Naive thymus-derived CD4-positive, alpha-beta T cell (primary cell): ENCODE measurements around the gene EXOC6B. TPM values are rescaled to one million over a fixed set of nuclear protein-coding genes. Genes with fewer than 3 reads are reported as not detected.

ENCODE experiments used
- ATAC-seq: fragments of 150-1000 bp; cut with Tn5 transposase; 2 replicates; pipeline ENCODE4 v1.10.0; 2021; ENCODE audit warnings: mild to moderate bottlenecking, moderate library complexity
- CTCF ChIA-PET: fragments of 350-600 bp; sonication (Branson Sonifier 250); formaldehyde crosslinking; loops from one replicate; lab custom pipeline; 2021; ENCODE audit warnings: antibody characterized with exemption; lab: Charles Lee
- POLR2A ChIA-PET: fragments of 350-600 bp; sonication (Branson Sonifier 250); formaldehyde crosslinking; loops from one replicate; lab custom pipeline; 2021; ENCODE audit warnings: antibody characterized with exemption, inconsistent platforms; lab: Charles Lee
- DNase-seq, 9 donors: peaks; one replicate each; pipeline versions ENCODE4 v3.0.0 to v3.0.0-alpha.2; 2020 to 2022; ENCODE audit warnings: mixed read lengths in 1 of 9
- H3K27ac ChIP-seq: one replicate; pipeline ENCODE4 v1.7.0; 2013; ENCODE audit warnings: mild to moderate bottlenecking, low read depth, low read length, moderate library complexity
- H3K27me3 ChIP-seq, 2 donors: one replicate each; pipeline ENCODE4 v1.7.0; 2013; ENCODE audit warnings: low read length in 2 of 2, mild to moderate bottlenecking in 2 of 2, moderate library complexity in 2 of 2; ENCODE audit not compliant: control insufficient read depth in 2 of 2, insufficient read depth in 2 of 2
- H3K36me3 ChIP-seq, 3 experiments: 1 replicate in 2 of 3; 2 replicates in 1 of 3; pipeline ENCODE4 v1.7.0; 2013; ENCODE audit warnings: low read length in 3 of 3, mild to moderate bottlenecking in 3 of 3, moderate library complexity in 1 of 3; ENCODE audit not compliant: insufficient read depth in 3 of 3, control insufficient read depth in 2 of 3
- H3K4me1 ChIP-seq, 2 donors: one replicate each; pipeline ENCODE4 v1.7.0; 2013; ENCODE audit warnings: low read length in 2 of 2, mild to moderate bottlenecking in 2 of 2, moderate library complexity in 1 of 2; ENCODE audit not compliant: control insufficient read depth in 2 of 2, insufficient read depth in 2 of 2
- H3K4me3 ChIP-seq: 2 replicates; pipeline ENCODE4 v1.7.0; 2013; ENCODE audit warnings: mild to moderate bottlenecking, low read length
- H3K9me3 ChIP-seq, 3 experiments: 1 replicate in 2 of 3; 2 replicates in 1 of 3; pipeline ENCODE4 v1.7.0; 2013; ENCODE audit warnings: low read length in 3 of 3; ENCODE audit not compliant: control insufficient read depth in 2 of 3
- H3K27ac Mint-ChIP-seq, 9 donors: one replicate each; pipeline ENCODE4 v1.8.0; 2020 to 2022; ENCODE audit warnings: mixed read lengths in 9 of 9, mild to moderate bottlenecking in 8 of 9, moderate library complexity in 5 of 9, inconsistent platforms in 2 of 9
- H3K27me3 Mint-ChIP-seq, 5 donors: one replicate each; pipeline ENCODE4 v1.8.0; 2021 to 2022; ENCODE audit warnings: mixed read lengths in 5 of 5, mild to moderate bottlenecking in 1 of 5
- H3K36me3 Mint-ChIP-seq, 5 donors: one replicate each; pipeline ENCODE4 v1.8.0; 2020 to 2022; ENCODE audit warnings: mixed read lengths in 5 of 5, mild to moderate bottlenecking in 3 of 5, inconsistent platforms in 1 of 5
- H3K4me1 Mint-ChIP-seq, 7 donors: one replicate each; pipeline ENCODE4 v1.8.0; 2020 to 2022; ENCODE audit warnings: mixed read lengths in 7 of 7, mild to moderate bottlenecking in 3 of 7, inconsistent platforms in 1 of 7
- H3K4me3 Mint-ChIP-seq, 10 donors: one replicate each; pipeline ENCODE4 v1.8.0; 2020 to 2022; ENCODE audit warnings: mild to moderate bottlenecking in 10 of 10, mixed read lengths in 10 of 10, moderate library complexity in 6 of 10, inconsistent platforms in 2 of 10
- H3K9me3 Mint-ChIP-seq, 11 donors: one replicate each; pipeline ENCODE4 v1.8.0; 2020 to 2022; ENCODE audit warnings: mixed read lengths in 11 of 11, mild to moderate bottlenecking in 4 of 11, inconsistent platforms in 1 of 11, moderate library complexity in 1 of 11
- intact Hi-C, 2 donors: fragments of 100-400 bp; cut with micrococcal nuclease; formaldehyde crosslinking; loops; one replicate each; pipeline ENCODE4 v1.15.1; 2023
- polyA plus RNA-seq, 2 donors: library from polyadenylated mRNA; unstranded; fragments of 300-500 nt; fragmentation: Illumina TruSeq; gene quantifications; one replicate each; pipeline ENCODE4 v1.2.3, GENCODE V29; 2021
- total RNA-seq, 6 experiments: library from RNA in 5 of 6; stranded (reverse) in 5 of 6; gene quantifications; 1 replicate in 5 of 6; 2 replicates in 1 of 6; pipeline ENCODE4 v1.2.3 and lab custom pipeline; 2021 to 2026

The EXOC6B gene
- total and polyA plus RNA-seq, 7 experiments from 2014 or later: 3.5 to 21.9 (median 15.1) TPM

GRCh38 chr2:72159211-72159993 lies 666.4 kb downstream of the EXOC6B start:
- no peaks in the 10 kb centered on the region for H3K36me3 Mint-ChIP-seq
- Histone ChIP-seq H3K27ac (no peak overlapping the region), H3K4me1 (no peaks in the 10 kb centered on the region), H3K4me3 (no peak overlapping the region), H3K27me3 (peaks cover 0 to 2% of the 10 kb centered on the region in 2 donors), H3K9me3 (no peaks in the 10 kb centered on the region), H3K36me3 (no peaks in the 10 kb centered on the region)
- no peaks in the 10 kb centered on the region for H3K4me1 Mint-ChIP-seq
- H3K27me3 Mint-ChIP-seq: peaks cover 13 to 53% (median 24%) of the 10 kb centered on the region in 5 donors
- no peak overlapping the region for H3K4me3 Mint-ChIP-seq
- intact Hi-C loops: loop anchor here in 1 of 2 donors (10.0 kb wide), 1 partner anchor 585 kb away; no protein-coding TSS in a partner anchor
- ChIA-PET CTCF (no interaction called here), POLR2A (no interaction called here)
- no peak for ATAC-seq
- no peaks in the 10 kb centered on the region for H3K9me3 Mint-ChIP-seq
- DNase-seq: no peak
- H3K27ac Mint-ChIP-seq: no peak overlapping the region

GRCh38 chr2:72157871-72158771 lies 667.7 kb downstream of the EXOC6B start:
- intact Hi-C loops: loop anchor here in 1 of 2 donors (10.0 kb wide), 1 partner anchor 587 kb away; no protein-coding TSS in a partner anchor
- no peaks in the 10 kb centered on the region for H3K9me3 Mint-ChIP-seq
- Histone ChIP-seq H3K4me1 (no peaks in the 10 kb centered on the region), H3K9me3 (no peaks in the 10 kb centered on the region), H3K27ac (no peak overlapping the region), H3K27me3 (no peaks in the 10 kb centered on the region), H3K4me3 (no peak overlapping the region), H3K36me3 (no peaks in the 10 kb centered on the region)
- no peak for ATAC-seq
- no peak overlapping the region for H3K27ac Mint-ChIP-seq
- peaks cover 13 to 58% (median 28%) of the 10 kb centered on the region in 5 donors for H3K27me3 Mint-ChIP-seq
- no peak for DNase-seq
- H3K4me3 Mint-ChIP-seq: no peak overlapping the region
- ChIA-PET CTCF (no interaction called here), POLR2A (no interaction called here)
- H3K36me3 Mint-ChIP-seq: no peaks in the 10 kb centered on the region
- no peaks in the 10 kb centered on the region for H3K4me1 Mint-ChIP-seq

DNA sequence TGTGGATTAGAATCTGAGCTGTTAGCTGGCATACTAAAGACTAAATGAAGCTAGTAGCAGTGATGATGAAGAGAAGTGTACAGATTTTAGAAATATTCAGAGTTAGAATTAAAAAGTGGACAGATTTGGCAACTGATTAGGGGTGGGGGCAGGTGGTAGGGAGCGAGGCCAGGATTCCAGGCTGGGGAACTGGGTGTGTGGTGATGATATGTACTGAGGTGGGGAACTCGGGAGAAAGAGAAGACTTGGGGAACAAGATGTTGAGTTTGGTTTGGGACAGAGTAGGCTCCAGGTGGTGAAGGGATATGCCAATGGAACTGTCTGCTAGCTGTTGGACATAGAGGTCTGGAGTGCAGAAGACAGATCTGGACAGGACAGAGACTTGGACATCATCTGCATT lies 669.0 kb downstream of the EXOC6B start:
- H3K27ac Mint-ChIP-seq: no peak overlapping the region
- no peaks in the 10 kb centered on the region for H3K27me3 ChIP-seq
- intact Hi-C loops: loop anchor here in 1 of 2 donors (10.0 kb wide), 1 partner anchor 588 kb away; no protein-coding TSS in a partner anchor
- H3K4me1 Mint-ChIP-seq: no peaks in the 10 kb centered on the region
- no peak overlapping the region for H3K4me3 ChIP-seq
- ATAC-seq: no peak
- H3K36me3 ChIP-seq: no peaks in the 10 kb centered on the region
- H3K9me3 Mint-ChIP-seq: no peaks in the 10 kb centered on the region
- peaks cover 11 to 55% (median 38%) of the 10 kb centered on the region in 5 donors for H3K27me3 Mint-ChIP-seq
- ChIA-PET CTCF (interaction anchor here (0.6 kb wide), 1 partner anchor 268 kb away, joined by 4 read pairs; no protein-coding TSS in a partner anchor), POLR2A (no interaction called here)
- no peaks in the 10 kb centered on the region for H3K36me3 Mint-ChIP-seq
- H3K4me1 ChIP-seq: no peaks in the 10 kb centered on the region
- no peak for DNase-seq
- no peak overlapping the region for H3K4me3 Mint-ChIP-seq
- H3K9me3 ChIP-seq: no peaks in the 10 kb centered on the region
- H3K27ac ChIP-seq: no peak overlapping the region

DNA sequence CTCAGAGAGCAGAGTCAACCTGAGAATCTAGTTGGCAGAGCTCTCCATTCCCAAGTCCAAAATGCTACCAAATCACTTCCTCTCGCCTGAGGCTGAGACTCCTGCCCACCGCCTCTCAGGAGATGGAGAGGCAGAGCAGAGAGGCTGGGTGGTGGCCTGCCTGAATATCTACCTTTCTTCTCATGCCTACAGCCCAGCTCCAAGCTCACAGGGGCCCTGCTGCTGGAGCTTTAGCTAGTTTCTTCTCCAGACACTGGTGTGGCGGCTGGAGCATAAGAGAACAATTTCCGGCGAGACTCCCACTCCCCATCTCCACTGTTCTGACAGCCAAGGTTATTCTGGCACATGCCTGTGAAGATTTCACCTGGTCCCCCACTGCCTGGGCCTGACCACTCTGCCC lies 670.1 kb downstream of the EXOC6B start:
- POLR2A ChIA-PET: no interaction called here

GRCh38 chr2:72155151-72155550 lies 670.7 kb downstream of the EXOC6B start:
- peaks cover 0 to 5% of the 10 kb centered on the region in 2 donors for H3K27me3 ChIP-seq
- ChIA-PET POLR2A (no interaction called here), CTCF (no interaction called here)
- Mint-ChIP-seq H3K27ac (no peak overlapping the region), H3K27me3 (peaks cover 26 to 55% (median 50%) of the 10 kb centered on the region in 5 donors), H3K36me3 (peaks cover 0 to 2% (median 0%) of the 10 kb centered on the region in 5 donors), H3K4me1 (peaks cover 2 to 4% (median 3%) of the 10 kb centered on the region in 7 donors), H3K4me3 (no peak overlapping the region), H3K9me3 (peaks cover 0 to 2% (median 0%) of the 10 kb centered on the region in 11 donors)
- no peak for DNase-seq
- peaks cover 0 to 2% of the 10 kb centered on the region in 2 donors for H3K4me1 ChIP-seq
- intact Hi-C loops: loop anchor here in 1 of 2 donors (10.0 kb wide), 1 partner anchor 590 kb away; no protein-coding TSS in a partner anchor
- H3K9me3 ChIP-seq: no peaks in the 10 kb centered on the region
- no peak overlapping the region for H3K4me3 ChIP-seq
- H3K27ac ChIP-seq: no peak overlapping the region
- H3K36me3 ChIP-seq: no peaks in the 10 kb centered on the region
- no peak for ATAC-seq

More for the DNA sequence above, 670.1 kb downstream of the EXOC6B start:
- no peaks in the 10 kb centered on the region for H3K36me3 Mint-ChIP-seq
- H3K9me3 Mint-ChIP-seq: no peaks in the 10 kb centered on the region
- Histone ChIP-seq H3K27ac (no peak overlapping the region), H3K4me3 (no peak overlapping the region), H3K27me3 (no peaks in the 10 kb centered on the region), H3K4me1 (no peaks in the 10 kb centered on the region), H3K9me3 (no peaks in the 10 kb centered on the region), H3K36me3 (no peaks in the 10 kb centered on the region)
- H3K27ac Mint-ChIP-seq: no peak overlapping the region
- CTCF ChIA-PET: no interaction called here
- H3K4me3 Mint-ChIP-seq: no peak overlapping the region
- ATAC-seq (no peak), DNase-seq (no peak)
- peaks cover 20 to 55% (median 44%) of the 10 kb centered on the region in 5 donors for H3K27me3 Mint-ChIP-seq
- H3K4me1 Mint-ChIP-seq: no peaks in the 10 kb centered on the region
- intact Hi-C loops: loop anchor here in 1 of 2 donors (10.0 kb wide), 1 partner anchor 589 kb away; no protein-coding TSS in a partner anchor

DNA sequence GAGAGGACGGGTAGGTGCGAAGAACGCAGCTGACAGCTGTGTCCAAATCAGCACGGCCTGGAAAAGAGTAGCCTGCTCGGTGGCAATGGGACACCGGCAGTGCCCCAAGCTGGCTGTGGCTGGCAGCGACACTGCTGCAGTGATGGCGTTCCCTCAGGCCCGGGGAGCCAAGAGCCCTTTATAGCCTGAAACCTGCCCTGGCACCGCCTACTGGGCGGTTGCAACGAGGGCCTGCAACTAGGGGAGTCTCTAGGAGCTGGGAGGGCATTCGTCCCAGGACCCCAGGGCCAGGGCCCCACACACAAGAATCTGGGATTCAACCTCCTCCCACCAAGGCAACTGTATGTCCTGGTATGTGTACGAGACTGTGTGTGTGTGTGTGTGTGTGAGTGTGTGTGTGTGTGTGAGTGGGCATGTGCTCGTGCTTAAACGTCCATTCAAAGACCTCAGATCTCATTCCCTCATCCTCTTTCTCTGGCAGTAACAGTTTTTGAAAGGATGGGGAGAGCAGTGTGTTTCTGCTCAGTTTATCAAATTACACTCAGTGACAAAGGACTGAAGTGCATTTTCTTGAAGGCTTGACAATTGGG lies 671.4 kb downstream of the EXOC6B start:
- no peak overlapping the region for H3K27ac ChIP-seq
- no peak for ATAC-seq
- H3K9me3 Mint-ChIP-seq: peaks cover 0 to 2% (median 0%) of the 10 kb centered on the region in 11 donors
- no peak overlapping the region for H3K27ac Mint-ChIP-seq
- no peak overlapping the region for H3K4me3 ChIP-seq
- ChIA-PET POLR2A (no interaction called here), CTCF (no interaction called here)
- H3K9me3 ChIP-seq: no peaks in the 10 kb centered on the region
- DNase-seq: no peak
- H3K36me3 Mint-ChIP-seq: peaks cover 0 to 2% (median 0%) of the 10 kb centered on the region in 5 donors
- H3K4me1 ChIP-seq: peaks cover 0 to 5% of the 10 kb centered on the region in 2 donors
- no peak overlapping the region for H3K4me3 Mint-ChIP-seq
- H3K27me3 Mint-ChIP-seq: peaks cover 32 to 59% (median 51%) of the 10 kb centered on the region in 5 donors
- no peaks in the 10 kb centered on the region for H3K36me3 ChIP-seq
- H3K27me3 ChIP-seq: peaks cover 0 to 7% of the 10 kb centered on the region in 2 donors
- H3K4me1 Mint-ChIP-seq: peaks cover 6 to 11% (median 9%) of the 10 kb centered on the region in 7 donors
- intact Hi-C loops: loop anchor here in 1 of 2 donors (5.0 to 10.0 kb wide), 2 partner anchors 423 to 590 kb away; no protein-coding TSS in a partner anchor
